ENCODE results near the gene AMBP. TPM values are rescaled to one million over a fixed set of nuclear protein-coding genes. Genes with fewer than 3 reads are reported as not detected.

The AMBP gene
- total RNA-seq, 1 donor from 2014 or later: not detected

- Histone ChIP-seq H3K4me3 (ENCODE audit: low read depth, low read length) (no peak overlapping the region), H3K36me3 (ENCODE audit: control insufficient read depth, insufficient read depth, low read length) (no peaks in the 10 kb centered on the region), H3K27me3 (ENCODE audit: control insufficient read depth, insufficient read depth, low read length) (no peaks in the 10 kb centered on the region)
- TF ChIP-seq CTCF (IDR thresholded peaks at IDR 0.05; ENCODE audit: insufficient read depth, low read length, poor library complexity, severe bottlenecking): no peak
- DNase-seq (ENCODE audit: low read depth): no peak
Measured at GRCh38 chr9:114059047-114059803, 18.9 kb downstream of the AMBP start.

- no peak overlapping the region for H3K4me3 ChIP-seq (ENCODE audit: low read depth, low read length)
- no peaks in the 10 kb centered on the region for H3K27me3 ChIP-seq (ENCODE audit: control insufficient read depth, insufficient read depth, low read length)
- TF ChIP-seq CTCF (IDR thresholded peaks at IDR 0.05; ENCODE audit: insufficient read depth, low read length, poor library complexity, severe bottlenecking): no peak
- DNase-seq (ENCODE audit: low read depth): no peak
- H3K36me3 ChIP-seq (ENCODE audit: control insufficient read depth, insufficient read depth, low read length): no peaks in the 10 kb centered on the region
Measured at GRCh38 chr9:114058688-114059046, 19.4 kb downstream of the AMBP start.

GRCh38 chr9:114057161-114057885 is 20.8 kb downstream of the AMBP start:
- Histone ChIP-seq H3K27me3 (ENCODE audit: control insufficient read depth, insufficient read depth, low read length) (no peaks in the 10 kb centered on the region), H3K36me3 (ENCODE audit: control insufficient read depth, insufficient read depth, low read length) (no peaks in the 10 kb centered on the region), H3K4me3 (ENCODE audit: low read depth, low read length) (no peak overlapping the region)
- no peak for TF ChIP-seq CTCF (IDR thresholded peaks at IDR 0.05; ENCODE audit: insufficient read depth, low read length, poor library complexity, severe bottlenecking)
- DNase-seq (ENCODE audit: low read depth): no peak

GRCh38 chr9:114056527-114056926 is 21.6 kb downstream of the AMBP start:
- Histone ChIP-seq H3K27me3 (ENCODE audit: control insufficient read depth, insufficient read depth, low read length) (no peaks in the 10 kb centered on the region), H3K4me3 (ENCODE audit: low read depth, low read length) (no peak overlapping the region), H3K36me3 (ENCODE audit: control insufficient read depth, insufficient read depth, low read length) (no peaks in the 10 kb centered on the region)
- no peak for DNase-seq (ENCODE audit: low read depth)
- no peak for TF ChIP-seq CTCF (IDR thresholded peaks at IDR 0.05; ENCODE audit: insufficient read depth, low read length, poor library complexity, severe bottlenecking)

GRCh38 chr9:114055894-114056293 is 22.2 kb downstream of the AMBP start:
- Histone ChIP-seq H3K36me3 (ENCODE audit: control insufficient read depth, insufficient read depth, low read length) (no peaks in the 10 kb centered on the region), H3K4me3 (ENCODE audit: low read depth, low read length) (no peak overlapping the region), H3K27me3 (ENCODE audit: control insufficient read depth, insufficient read depth, low read length) (no peaks in the 10 kb centered on the region)
- TF ChIP-seq CTCF (IDR thresholded peaks at IDR 0.05; ENCODE audit: insufficient read depth, low read length, poor library complexity, severe bottlenecking): no peak
- DNase-seq (ENCODE audit: low read depth): no peak
